ES-I3 (cell line): ENCODE results near the gene PSMB5.
A peak's percentile ranks its signal among the peaks of the same experiment; 100 is the strongest.
"Not testable (repeated sequence)": the region's sequence is repeated elsewhere in the genome, so short reads cannot be mapped to it uniquely, and the experiment has no call there.

Experiments
- H3K36me3 ChIP-seq: 2 replicates; pipeline ENCODE4 v1.6.1; 2013; ENCODE audit warnings: mild to moderate bottlenecking, low read length, control low read depth, moderate library complexity; ENCODE audit not compliant: insufficient read depth
- H3K4me1 ChIP-seq: 2 replicates; pipeline ENCODE4 v1.6.1; 2013; ENCODE audit warnings: mild to moderate bottlenecking, control low read depth, low read length; ENCODE audit not compliant: insufficient read depth
- H3K9ac ChIP-seq: 2 replicates; pipeline ENCODE4 v1.6.1; 2013; ENCODE audit warnings: low read depth, mild to moderate bottlenecking, low read length, moderate library complexity
- H3K9me3 ChIP-seq: 2 replicates; pipeline ENCODE4 v1.6.1; 2013; ENCODE audit warnings: mild to moderate bottlenecking, low read length, moderate library complexity; ENCODE audit not compliant: control insufficient read depth, insufficient read depth

PSMB5 gene

GRCh38 chr14:23021889-23022442 lies 12.7 kb downstream of the PSMB5 start:
- Histone ChIP-seq H3K9me3 (no peaks in the 10 kb centered on the region), H3K9ac (no peak overlapping the region), H3K36me3 (peaks cover 13% of the 10 kb centered on the region), H3K4me1 (peaks cover 14% of the 10 kb centered on the region)

GRCh38 chr14:23021434-23021833 lies 13.3 kb downstream of the PSMB5 start:
- Histone ChIP-seq H3K9me3 (no peaks in the 10 kb centered on the region), H3K36me3 (peaks cover 13% of the 10 kb centered on the region), H3K4me1 (peaks cover 14% of the 10 kb centered on the region), H3K9ac (no peak overlapping the region)

- H3K36me3 ChIP-seq = peaks cover 4% of the 10 kb centered on the region; the same call in 1 of the 2 replicates
- H3K9me3 ChIP-seq = no peaks in the 10 kb centered on the region
- H3K9ac ChIP-seq = no peak overlapping the region
- H3K4me1 ChIP-seq = peaks cover 8% of the 10 kb centered on the region; the same call in 1 of the 2 replicates
Measured at GRCh38 chr14:23020143-23021128, 14.3 kb downstream of the PSMB5 start.

- H3K9ac ChIP-seq = no peak overlapping the region
- H3K9me3 ChIP-seq = no peaks in the 10 kb centered on the region
- H3K4me1 ChIP-seq = 0 out of 2 replicates have a peak, but pooled peaks cover 3% of the 10 kb centered on the region
- no peaks in the 10 kb centered on the region for H3K36me3 ChIP-seq
Measured at GRCh38 chr14:23018107-23018506, 16.6 kb downstream of the PSMB5 start.

GRCh38 chr14:23017091-23017490 lies 17.6 kb downstream of the PSMB5 start:
- no peak overlapping the region for H3K9ac ChIP-seq
- H3K9me3 ChIP-seq = no peaks in the 10 kb centered on the region
- 0 out of 2 replicates have a peak, but pooled peaks cover 3% of the 10 kb centered on the region for H3K4me1 ChIP-seq
- no peaks in the 10 kb centered on the region for H3K36me3 ChIP-seq

- Histone ChIP-seq H3K36me3 (no peaks in the 10 kb centered on the region), H3K4me1 (0 out of 2 replicates have a peak, but pooled peaks cover 3% of the 10 kb centered on the region), H3K9me3 (no peaks in the 10 kb centered on the region), H3K9ac (no peak overlapping the region)
Measured at GRCh38 chr14:23015618-23016017, 19.1 kb downstream of the PSMB5 start.

- H3K9me3 ChIP-seq, H3K36me3 ChIP-seq: not testable (repeated sequence)
Measured at GRCh38 chr14:23013749-23014054, 21.0 kb downstream of the PSMB5 start.

GRCh38 chr14:23013054-23013748 lies 21.5 kb downstream of the PSMB5 start:
- H3K9me3 ChIP-seq = no peaks in the 10 kb centered on the region
- no peaks in the 10 kb centered on the region for H3K36me3 ChIP-seq
- no peak overlapping the region for H3K9ac ChIP-seq
- 0 out of 2 replicates have a peak, but pooled peaks cover 3% of the 10 kb centered on the region for H3K4me1 ChIP-seq

More at GRCh38 chr14:23013749-23014054, 21.0 kb downstream of the PSMB5 start:
- H3K9ac ChIP-seq, H3K4me1 ChIP-seq: not testable (repeated sequence)

- no peaks in the 10 kb centered on the region for H3K9me3 ChIP-seq
Measured at GRCh38 chr14:23009939-23010726, 24.6 kb downstream of the PSMB5 start, which contains the start of gene C14orf93. TSS of gene C14orf93 (minus strand) at chr14:23010143. CDS start at chr14:22999023, 11,120 bp downstream.

GRCh38 chr14:23009483-23009938 lies 25.2 kb downstream of the PSMB5 start:
- Histone ChIP-seq H3K9ac (peak overlapping the region; percentile 74; the same call in 1 of the 2 replicates), H3K4me1 (peaks cover 5% of the 10 kb centered on the region; the same call in 1 of the 2 replicates), H3K9me3 (no peaks in the 10 kb centered on the region), H3K36me3 (no peaks in the 10 kb centered on the region)

More at GRCh38 chr14:23009939-23010726, 24.6 kb downstream of the PSMB5 start, which contains the start of gene C14orf93:
- Histone ChIP-seq H3K9ac (peak within 1 kb of the TSS; percentile 74), H3K36me3 (no peaks in the 10 kb centered on the region), H3K4me1 (peaks cover 5% of the 10 kb centered on the region; the same call in 1 of the 2 replicates)

- H3K36me3 ChIP-seq = no peaks in the 10 kb centered on the region
- no peak overlapping the region for H3K9ac ChIP-seq
- H3K9me3 ChIP-seq = no peaks in the 10 kb centered on the region
- H3K4me1 ChIP-seq = peaks cover 5% of the 10 kb centered on the region; the same call in 1 of the 2 replicates
Measured at GRCh38 chr14:23008831-23009230, 25.9 kb downstream of the PSMB5 start.

- Histone ChIP-seq H3K36me3 (no peaks in the 10 kb centered on the region), H3K4me1 (peaks cover 5% of the 10 kb centered on the region; the same call in 1 of the 2 replicates), H3K9me3 (no peaks in the 10 kb centered on the region), H3K9ac (peak overlapping the region; percentile 89)
Measured at GRCh38 chr14:23006544-23007419, 27.9 kb downstream of the PSMB5 start.

- Histone ChIP-seq H3K9me3 (no peaks in the 10 kb centered on the region), H3K9ac (peak overlapping the region; percentile 89), H3K4me1 (peaks cover 5% of the 10 kb centered on the region; the same call in 1 of the 2 replicates), H3K36me3 (no peaks in the 10 kb centered on the region)
Measured at GRCh38 chr14:23006188-23006534, 28.5 kb downstream of the PSMB5 start.
